Loucy (cell line): Measurements from ENCODE around the gene SLC44A2.

Experiments
- H2AFZ ChIP-seq: fragments of 200-600 bp; sonication (generic); 2 replicates; pipeline ENCODE4 v1.6.0; 2016; ENCODE audit warnings: antibody characterized with exemption, mild to moderate bottlenecking, low read length, moderate library complexity
- H3F3A ChIP-seq: fragments of 200-600 bp; 2 replicates; pipeline ENCODE4 v1.6.0; 2016; ENCODE audit warnings: antibody characterized with exemption, low read depth, mild to moderate bottlenecking
- H3K27me3 ChIP-seq: fragments of 200-600 bp; sonication (generic); 2 replicates; pipeline ENCODE4 v1.6.1; 2014; ENCODE audit warnings: low read length, mild to moderate bottlenecking; ENCODE audit not compliant: insufficient read depth, poor library complexity, severe bottlenecking
- H3K36me3 ChIP-seq: fragments of 200-600 bp; sonication (generic); 2 replicates; pipeline ENCODE4 v1.6.1; 2016; ENCODE audit warnings: low read length; ENCODE audit not compliant: insufficient read depth
- H3K4me1 ChIP-seq: fragments of 200-600 bp; sonication (generic); 2 replicates; pipeline ENCODE4 v1.5.1; 2014; ENCODE audit warnings: low read length, mild to moderate bottlenecking; ENCODE audit not compliant: insufficient read depth, poor library complexity, severe bottlenecking
- H3K4me2 ChIP-seq: fragments of 200-600 bp; sonication (generic); 2 replicates; pipeline ENCODE4 v1.6.0; 2014; ENCODE audit warnings: antibody characterized with exemption, low read length, low read depth, mild to moderate bottlenecking; ENCODE audit not compliant: poor library complexity, severe bottlenecking
- H3K4me3 ChIP-seq: fragments of 200-600 bp; sonication (generic); 2 replicates; pipeline ENCODE4 v1.5.1; 2014; ENCODE audit warnings: low read length, mild to moderate bottlenecking, mixed read lengths; ENCODE audit not compliant: poor library complexity, severe bottlenecking
- H3K79me2 ChIP-seq: fragments of 200-600 bp; sonication (generic); 2 replicates; pipeline ENCODE4 v1.6.1; 2014; ENCODE audit warnings: low read length; ENCODE audit not compliant: insufficient read depth
- H3K9ac ChIP-seq: fragments of 200-600 bp; sonication (generic); 2 replicates; pipeline ENCODE4 v1.6.0; 2014; ENCODE audit warnings: mild to moderate bottlenecking, low read depth, low read length, moderate library complexity; ENCODE audit not compliant: poor library complexity, severe bottlenecking
- H3K9me2 ChIP-seq: fragments of 200-600 bp; sonication (generic); replicated peaks from 2 replicates; pipeline ENCODE4 v1.6.1; 2016; ENCODE audit warnings: low read depth, low read length, mixed read lengths
- H3K9me3 ChIP-seq: fragments of 200-600 bp; sonication (generic); 2 replicates; pipeline ENCODE4 v1.6.1; 2014; ENCODE audit warnings: mild to moderate bottlenecking, antibody characterized with exemption, low read length, low read depth; ENCODE audit not compliant: insufficient read depth
- H4K20me1 ChIP-seq: fragments of 200-600 bp; sonication (generic); 2 replicates; pipeline ENCODE4 v1.6.0; 2014; ENCODE audit warnings: antibody characterized with exemption, low read length, mild to moderate bottlenecking; ENCODE audit not compliant: insufficient read depth, poor library complexity, severe bottlenecking
- EZH2phosphoT487 ChIP-seq: fragments of 200-600 bp; IDR thresholded peaks from 2 replicates; pipeline ENCODE4 v1.6.1; 2018; ENCODE audit warnings: antibody characterized with exemption, mild to moderate bottlenecking, moderate library complexity, borderline replicate concordance
- TF ChIP-seq, protein P1 (sequence below): fragments of 200-600 bp; sonication (generic); conservative IDR thresholded peaks from 2 replicates; pipeline ENCODE4 v1.5.1; 2014; ENCODE audit warnings: mild to moderate bottlenecking, antibody characterized with exemption, low read length

Gene SLC44A2

DNA sequence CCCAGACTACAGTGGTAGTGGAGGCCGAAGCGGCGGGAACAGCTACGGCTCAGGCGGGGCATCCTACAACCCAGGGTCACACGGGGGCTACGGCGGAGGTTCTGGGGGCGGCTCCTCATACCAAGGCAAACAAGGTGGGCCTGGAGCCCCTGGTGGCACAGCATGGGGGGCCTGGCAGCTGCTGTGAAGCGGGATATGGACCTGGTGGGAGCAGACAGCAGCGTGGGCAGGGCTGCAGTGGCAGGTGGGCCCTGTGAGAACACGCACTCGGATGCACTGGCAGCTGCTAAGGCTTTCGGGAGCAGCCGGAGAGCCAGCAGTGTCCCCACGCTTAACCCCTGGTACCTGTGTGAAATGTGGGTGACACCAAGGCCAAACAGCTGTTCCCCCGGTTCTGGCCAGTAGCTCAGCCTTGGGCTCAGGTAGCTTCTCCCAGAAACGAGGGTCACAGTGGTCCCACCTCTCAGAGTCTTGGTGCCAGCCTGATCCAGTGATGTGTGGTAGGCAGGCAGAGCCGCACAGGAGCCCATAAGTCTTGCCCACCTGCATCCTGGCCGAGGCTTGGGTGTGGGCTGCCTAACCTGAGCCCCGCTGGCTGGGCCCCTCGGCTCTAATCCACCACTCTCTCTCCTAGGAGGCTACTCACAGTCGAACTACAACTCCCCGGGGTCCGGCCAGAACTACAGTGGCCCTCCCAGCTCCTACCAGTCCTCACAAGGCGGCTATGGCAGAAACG lies 63.4 kb downstream of the SLC44A2 start:
- Histone ChIP-seq H3K9me3 (no peaks in the 10 kb centered on the region), H3K9me2 (no peaks in the 10 kb centered on the region), H3K79me2 (no peaks in the 10 kb centered on the region), H3K9ac (no peak overlapping the region), H3K36me3 (peaks cover 91% of the 10 kb centered on the region; the same call in 1 of the 2 replicates), H3K4me1 (no peaks in the 10 kb centered on the region), H3K4me3 (no peak overlapping the region), H2AFZ (no peak overlapping the region), H3K4me2 (no peak overlapping the region), H4K20me1 (peaks cover 29% of the 10 kb centered on the region), H3F3A (0 out of 2 replicates have a peak, but pooled peaks cover 3% of the 10 kb centered on the region), H3K27me3 (no peaks in the 10 kb centered on the region)
- no peak for TF ChIP-seq EZH2phosphoT487
- TF ChIP-seq, protein P1, sequence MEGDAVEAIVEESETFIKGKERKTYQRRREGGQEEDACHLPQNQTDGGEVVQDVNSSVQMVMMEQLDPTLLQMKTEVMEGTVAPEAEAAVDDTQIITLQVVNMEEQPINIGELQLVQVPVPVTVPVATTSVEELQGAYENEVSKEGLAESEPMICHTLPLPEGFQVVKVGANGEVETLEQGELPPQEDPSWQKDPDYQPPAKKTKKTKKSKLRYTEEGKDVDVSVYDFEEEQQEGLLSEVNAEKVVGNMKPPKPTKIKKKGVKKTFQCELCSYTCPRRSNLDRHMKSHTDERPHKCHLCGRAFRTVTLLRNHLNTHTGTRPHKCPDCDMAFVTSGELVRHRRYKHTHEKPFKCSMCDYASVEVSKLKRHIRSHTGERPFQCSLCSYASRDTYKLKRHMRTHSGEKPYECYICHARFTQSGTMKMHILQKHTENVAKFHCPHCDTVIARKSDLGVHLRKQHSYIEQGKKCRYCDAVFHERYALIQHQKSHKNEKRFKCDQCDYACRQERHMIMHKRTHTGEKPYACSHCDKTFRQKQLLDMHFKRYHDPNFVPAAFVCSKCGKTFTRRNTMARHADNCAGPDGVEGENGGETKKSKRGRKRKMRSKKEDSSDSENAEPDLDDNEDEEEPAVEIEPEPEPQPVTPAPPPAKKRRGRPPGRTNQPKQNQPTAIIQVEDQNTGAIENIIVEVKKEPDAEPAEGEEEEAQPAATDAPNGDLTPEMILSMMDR, result no peak

DNA sequence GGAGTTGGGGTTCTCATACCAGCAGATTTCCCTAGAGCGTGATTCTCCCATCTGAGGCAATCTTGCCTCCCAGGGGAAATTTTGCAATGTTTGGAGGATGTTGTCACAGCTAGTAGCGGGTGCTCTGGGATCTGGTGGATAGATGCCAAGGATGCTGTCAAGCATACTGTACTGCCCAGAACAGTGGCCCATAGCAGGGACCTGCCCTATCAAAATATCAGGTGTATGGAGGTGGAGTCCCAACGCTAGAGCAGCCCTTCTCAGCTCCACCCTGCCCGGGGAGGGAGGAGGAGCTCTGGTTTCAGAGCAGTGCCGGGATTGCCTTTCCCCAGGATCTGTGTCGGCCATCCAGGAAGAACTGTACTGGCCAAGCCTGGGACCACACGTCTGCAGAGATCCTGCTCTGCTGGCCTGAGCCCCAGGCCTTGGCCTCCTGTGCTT lies 65.0 kb downstream of the SLC44A2 start:
- H3K27me3 ChIP-seq, result no peaks in the 10 kb centered on the region

DNA sequence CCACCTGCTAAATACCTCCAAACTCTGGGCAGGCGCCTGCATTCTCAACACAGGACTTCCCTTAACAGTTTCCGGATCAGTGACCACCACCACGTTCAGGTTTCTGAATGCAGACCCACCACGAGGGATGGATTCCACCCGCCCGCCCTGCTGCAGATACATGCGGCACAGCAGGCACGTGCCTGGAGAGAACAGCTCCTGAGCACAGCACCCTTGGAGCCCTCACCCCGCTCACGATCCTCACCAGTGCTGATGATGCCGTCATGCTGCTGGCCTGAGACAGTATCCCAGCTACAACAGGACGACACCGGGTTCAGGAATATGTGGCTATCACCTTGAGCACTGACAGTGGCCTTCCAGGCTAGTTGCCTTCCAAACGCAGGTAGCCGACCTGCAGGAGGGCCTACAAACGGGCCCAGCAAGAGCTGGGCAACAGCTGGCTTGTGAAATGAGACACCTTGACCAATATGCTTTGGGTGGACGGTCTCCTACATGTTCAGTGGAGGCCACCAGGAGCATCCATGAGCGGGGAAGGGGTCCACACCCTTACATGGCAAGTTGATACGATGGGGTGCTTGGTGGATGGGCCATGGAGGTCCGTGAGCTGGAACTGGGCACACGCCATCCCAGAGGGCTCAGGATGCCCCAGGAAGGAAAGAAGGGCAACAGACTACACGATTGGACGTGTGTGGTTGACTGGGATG lies 66.0 kb downstream of the SLC44A2 start:
- Histone ChIP-seq H3F3A (0 out of 2 replicates have a peak, but pooled peaks cover 3% of the 10 kb centered on the region), H3K4me1 (no peaks in the 10 kb centered on the region), H2AFZ (no peak overlapping the region), H3K9me3 (no peaks in the 10 kb centered on the region), H4K20me1 (peaks cover 24% of the 10 kb centered on the region), H3K4me3 (no peak overlapping the region), H3K9ac (no peak overlapping the region), H3K27me3 (no peaks in the 10 kb centered on the region), H3K79me2 (no peaks in the 10 kb centered on the region), H3K9me2 (no peaks in the 10 kb centered on the region), H3K36me3 (peaks cover 65% of the 10 kb centered on the region; the same call in 1 of the 2 replicates), H3K4me2 (no peak overlapping the region)
- no peak for TF ChIP-seq EZH2phosphoT487
- TF ChIP-seq, protein P1, result no peak

More for the DNA sequence above, 65.0 kb downstream of the SLC44A2 start:
- H3K4me3 ChIP-seq, result no peak overlapping the region
- no peaks in the 10 kb centered on the region for H3K79me2 ChIP-seq
- H3K9me2 ChIP-seq, result no peaks in the 10 kb centered on the region
- no peaks in the 10 kb centered on the region for H3K4me1 ChIP-seq
- 0 out of 2 replicates have a peak, but pooled peaks cover 3% of the 10 kb centered on the region for H3F3A ChIP-seq
- no peak overlapping the region for H3K9ac ChIP-seq
- H2AFZ ChIP-seq, result no peak overlapping the region
- TF ChIP-seq, protein P1, result no peak
- TF ChIP-seq EZH2phosphoT487, result no peak
- H3K4me2 ChIP-seq, result no peak overlapping the region
- H3K9me3 ChIP-seq, result no peaks in the 10 kb centered on the region
- H4K20me1 ChIP-seq, result peaks cover 27% of the 10 kb centered on the region
- peaks cover 74% of the 10 kb centered on the region; the same call in 1 of the 2 replicates for H3K36me3 ChIP-seq
